Activated CD4-positive, CD25-positive, alpha-beta regulatory T cell treated with anti-CD3 and anti-CD28 coated beads, Interleukin-2, amount 50 U/mL, for 16 hours (primary cell): ENCODE measurements around the gene RUVBL1.
"Not testable (repeated sequence)": the region's sequence is repeated elsewhere in the genome, so short reads cannot be mapped to it uniquely, and the experiment has no call there.

Experiments
- DNase-seq: peaks from one replicate; pipeline ENCODE4 v3.0.0-alpha.2; 2020; ENCODE audit warnings: low read depth, low spot score

The RUVBL1 gene

GRCh38 chr3:128123538-128124368 is at the start of gene RUVBL1:
Gene RUVBL1 (minus strand): TSS chr3:128123812. CDS start chr3:128123724, 88 bp downstream.
- DNase-seq: peak; percentile 94

GRCh38 chr3:128173200-128173599 is 49.6 kb upstream of the RUVBL1 start:
- no peak for DNase-seq

GRCh38 chr3:128170866-128171516 is 47.4 kb upstream of the RUVBL1 start:
- no peak for DNase-seq

- no peak for DNase-seq
These were observed 45.2 kb upstream of the RUVBL1 start for GRCh38 chr3:128168836-128169235.

- no peak for DNase-seq
These were observed 44.5 kb upstream of the RUVBL1 start for GRCh38 chr3:128167973-128168674.

GRCh38 chr3:128167646-128167972 is 44.0 kb upstream of the RUVBL1 start:
- DNase-seq: no peak

GRCh38 chr3:128166971-128167453 is 43.4 kb upstream of the RUVBL1 start:
- no peak for DNase-seq

- no peak for DNase-seq
These were observed 39.8 kb upstream of the RUVBL1 start for GRCh38 chr3:128163432-128163831.

GRCh38 chr3:128160661-128161060 is 37.0 kb upstream of the RUVBL1 start:
- DNase-seq: no peak

- DNase-seq: no peak
These were observed 32.2 kb upstream of the RUVBL1 start for GRCh38 chr3:128155616-128156360.

GRCh38 chr3:128154354-128154753 is 30.7 kb upstream of the RUVBL1 start:
- DNase-seq: not testable (repeated sequence)

GRCh38 chr3:128153156-128154041 is 29.8 kb upstream of the RUVBL1 start, which contains the start of gene EEFSEC:
Gene EEFSEC (plus strand): TSS chr3:128153481. CDS start chr3:128153508, 27 bp downstream.
- DNase-seq: peak; percentile 71

- DNase-seq: no peak
These were observed 29.0 kb upstream of the RUVBL1 start for GRCh38 chr3:128152419-128153155.

- no peak for DNase-seq
These were observed 28.2 kb upstream of the RUVBL1 start for GRCh38 chr3:128151758-128152274.

GRCh38 chr3:128149650-128150049 is 26.0 kb upstream of the RUVBL1 start:
- DNase-seq: no peak

- no peak for DNase-seq
These were observed 22.6 kb upstream of the RUVBL1 start for GRCh38 chr3:128146201-128146600.

GRCh38 chr3:128145279-128145678 is 21.7 kb upstream of the RUVBL1 start:
- no peak for DNase-seq

GRCh38 chr3:128144512-128145187 is 21.0 kb upstream of the RUVBL1 start:
- no peak for DNase-seq

- DNase-seq: no peak
These were observed 19.9 kb upstream of the RUVBL1 start for GRCh38 chr3:128143496-128143895.
